GM21423 (cell line): ENCODE measurements around the gene CENPN.

ENCODE experiments used
- ATAC-seq: cut with Tn5 transposase; IDR thresholded peaks from one replicate; pipeline ENCODE4 v1.9.1; 2021; ENCODE audit warnings: mild to moderate bottlenecking, moderate library complexity; ENCODE audit not compliant: unreplicated experiment

The CENPN gene

GRCh38 chr16:81077076-81077940 is 70.3 kb downstream of the CENPN start, which contains the start of gene C16orf46:
Gene C16orf46, minus strand, starts transcription at chr16:81077238. Its CDS starts 13,283 bp downstream, at chr16:81063955.
- ATAC-seq = peak; percentile 96

DNA sequence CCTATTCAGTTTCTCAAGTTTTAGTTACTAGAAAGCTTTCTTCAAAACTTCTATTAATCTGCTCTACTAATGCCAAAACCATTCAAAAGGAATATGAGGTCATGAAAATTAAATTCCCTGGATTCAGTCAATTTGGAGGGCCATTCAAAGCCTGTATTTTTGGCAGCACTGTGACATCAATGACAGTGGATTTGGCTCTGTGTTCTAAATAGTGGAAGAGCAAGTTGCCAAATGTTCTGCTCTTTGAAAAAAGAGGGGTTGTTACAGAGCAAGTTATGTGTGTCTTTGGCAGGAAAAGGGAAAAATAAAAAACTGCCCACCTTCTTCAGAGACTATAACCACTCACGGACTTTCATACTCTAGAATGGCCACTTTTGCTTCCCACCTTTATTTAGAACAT is 73.2 kb downstream of the CENPN start:
- no peak for ATAC-seq

DNA sequence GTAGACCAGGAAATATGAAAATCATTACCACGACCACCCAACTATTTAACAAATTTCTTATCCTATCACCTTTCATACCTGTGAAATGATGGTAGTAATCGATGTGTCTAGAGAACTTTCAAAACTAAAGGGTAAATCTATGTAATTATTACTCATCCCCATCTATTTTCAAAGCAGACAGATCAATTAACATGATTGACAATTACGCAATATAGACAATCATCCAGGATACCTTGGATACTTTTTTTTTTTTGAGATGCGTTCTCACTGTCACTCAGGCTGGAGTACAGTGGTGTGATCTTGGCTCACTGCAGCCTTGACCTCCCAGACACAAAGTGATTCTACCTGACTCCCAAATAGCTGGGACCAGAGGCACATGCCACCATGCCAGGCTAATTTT is 74.0 kb downstream of the CENPN start:
- ATAC-seq = no peak
